H54 (cell line): ENCODE measurements around the gene TRMT10C.
"Not testable (repeated sequence)": the region's sequence is repeated elsewhere in the genome, so short reads cannot be mapped to it uniquely, and the experiment has no call there.

Experiments used
- DNase-seq: peaks from one replicate; pipeline ENCODE4 v3.0.0; 2011; ENCODE audit warnings: low spot score, mixed read lengths; ENCODE audit not compliant: insufficient read length
- FAIRE-seq: peaks from 3 replicates; lab custom pipeline; 2011; peaks lifted over from hg19 to GRCh38; lab: Jason Lieb, UNC
- POLR2A ChIP-seq: IDR thresholded peaks from 2 replicates; pipeline ENCODE4 v1.6.1; 2011; ENCODE audit warnings: low read depth, mild to moderate bottlenecking, low read length

TRMT10C gene

DNA sequence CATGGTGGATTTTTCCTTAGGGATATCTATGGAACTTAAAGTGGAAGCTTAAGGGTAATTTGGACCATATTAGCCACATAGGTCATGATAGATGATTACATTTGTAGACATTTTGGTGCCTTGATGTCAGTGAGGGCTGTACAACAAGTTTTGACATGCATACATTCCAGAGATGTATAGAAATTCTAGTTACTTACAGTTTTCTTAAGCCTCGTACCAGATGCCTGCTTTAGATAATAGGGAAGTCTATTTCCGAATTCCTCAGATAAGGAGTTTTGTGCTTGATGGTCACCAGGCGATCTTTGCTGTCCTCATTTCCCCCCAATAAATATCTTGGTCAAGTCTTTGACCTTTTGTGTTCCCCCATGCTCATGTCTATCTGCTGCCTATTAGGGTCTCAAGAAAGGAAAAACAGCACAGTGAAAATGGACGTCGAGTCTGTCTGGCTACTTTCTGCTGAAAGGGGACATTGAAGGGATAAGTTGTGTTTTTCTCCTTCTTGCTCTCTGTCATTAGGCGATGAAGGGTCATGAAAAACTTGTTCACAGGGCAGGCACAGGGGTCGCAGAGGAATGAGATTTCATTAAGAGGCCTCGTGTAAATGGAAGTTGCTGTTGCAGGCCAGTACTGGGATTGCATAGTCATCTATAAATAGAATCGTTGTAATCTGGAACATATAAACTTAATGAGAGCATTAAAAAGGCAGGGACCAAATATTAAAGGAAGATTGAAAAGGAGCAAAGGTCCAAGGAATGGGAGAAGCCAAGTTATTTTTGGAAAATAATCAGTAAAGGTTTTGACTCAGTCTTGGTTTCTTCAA is 28.7 kb upstream of the TRMT10C start:
- no peak for TF ChIP-seq POLR2A
- no peak for FAIRE-seq
- no peak for DNase-seq

- DNase-seq (no peak), FAIRE-seq (no peak)
- TF ChIP-seq POLR2A: no peak
Observed at GRCh38 chr3:101533603-101533968, 28.1 kb upstream of the TRMT10C start.

DNA sequence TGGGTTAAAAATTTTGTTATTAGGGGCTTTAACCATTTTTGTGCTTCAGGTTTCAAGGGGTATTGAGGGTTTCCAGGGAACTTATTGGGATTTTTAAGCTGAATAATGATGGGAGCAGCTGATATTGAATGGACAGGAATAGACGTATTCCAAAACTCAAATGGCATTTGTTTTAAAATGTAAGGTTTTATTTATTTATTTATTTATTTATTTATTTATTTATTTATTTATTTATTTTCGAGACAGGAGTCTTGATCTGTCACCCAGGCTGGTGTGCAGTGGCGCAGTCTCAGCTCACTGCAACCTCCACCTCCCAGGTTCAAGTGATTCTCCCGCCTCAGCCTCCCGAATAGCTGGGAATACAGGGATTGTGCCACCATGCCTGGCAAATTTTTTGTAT is 26.4 kb upstream of the TRMT10C start:
- no peak for FAIRE-seq
- no peak for TF ChIP-seq POLR2A
- no peak for DNase-seq

GRCh38 chr3:101536266-101536665 is 25.4 kb upstream of the TRMT10C start:
- FAIRE-seq (no peak), DNase-seq (no peak)

GRCh38 chr3:101536955-101537354 is 24.7 kb upstream of the TRMT10C start:
- not testable (repeated sequence) for FAIRE-seq, DNase-seq

More at GRCh38 chr3:101536266-101536665, 25.4 kb upstream of the TRMT10C start:
- TF ChIP-seq POLR2A: no peak

GRCh38 chr3:101542957-101543356 is 18.7 kb upstream of the TRMT10C start:
- DNase-seq (no peak), FAIRE-seq (no peak)
- no peak for TF ChIP-seq POLR2A

- FAIRE-seq (no peak), DNase-seq (no peak)
- no peak for TF ChIP-seq POLR2A
Observed at GRCh38 chr3:101544161-101544850, 17.4 kb upstream of the TRMT10C start.

DNA sequence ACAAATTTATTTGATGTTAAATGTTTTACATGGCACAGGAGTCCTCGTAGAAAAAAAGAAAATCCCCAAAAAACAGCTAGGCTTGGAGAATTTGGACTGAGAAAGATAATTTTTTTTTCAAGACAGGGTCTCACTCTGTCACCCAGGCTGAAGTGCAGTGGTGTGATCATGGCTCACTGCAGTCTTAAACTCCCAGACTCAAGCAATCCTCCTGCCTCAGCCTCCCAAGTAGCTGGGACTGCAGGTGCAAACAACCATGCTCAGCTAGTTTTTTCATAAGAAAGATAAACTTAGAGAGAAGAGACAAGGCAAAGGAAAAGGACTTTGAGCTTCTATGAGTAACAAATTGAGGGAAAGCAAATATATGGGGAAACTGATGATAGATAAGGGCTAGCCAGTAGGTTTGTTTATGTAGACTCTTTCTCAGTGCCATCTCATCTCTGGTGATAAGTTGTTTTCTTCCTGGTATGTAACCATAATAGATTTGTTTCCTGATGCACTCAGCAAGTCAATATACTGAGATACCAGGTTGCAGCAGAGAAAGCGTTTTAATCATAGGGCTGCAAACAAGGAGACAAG is 13.1 kb upstream of the TRMT10C start:
- FAIRE-seq (no peak), DNase-seq (no peak)
- no peak for TF ChIP-seq POLR2A

- TF ChIP-seq POLR2A: no peak
- DNase-seq: no peak
- FAIRE-seq: no peak
Observed at GRCh38 chr3:101549473-101549872, 12.2 kb upstream of the TRMT10C start.

DNA sequence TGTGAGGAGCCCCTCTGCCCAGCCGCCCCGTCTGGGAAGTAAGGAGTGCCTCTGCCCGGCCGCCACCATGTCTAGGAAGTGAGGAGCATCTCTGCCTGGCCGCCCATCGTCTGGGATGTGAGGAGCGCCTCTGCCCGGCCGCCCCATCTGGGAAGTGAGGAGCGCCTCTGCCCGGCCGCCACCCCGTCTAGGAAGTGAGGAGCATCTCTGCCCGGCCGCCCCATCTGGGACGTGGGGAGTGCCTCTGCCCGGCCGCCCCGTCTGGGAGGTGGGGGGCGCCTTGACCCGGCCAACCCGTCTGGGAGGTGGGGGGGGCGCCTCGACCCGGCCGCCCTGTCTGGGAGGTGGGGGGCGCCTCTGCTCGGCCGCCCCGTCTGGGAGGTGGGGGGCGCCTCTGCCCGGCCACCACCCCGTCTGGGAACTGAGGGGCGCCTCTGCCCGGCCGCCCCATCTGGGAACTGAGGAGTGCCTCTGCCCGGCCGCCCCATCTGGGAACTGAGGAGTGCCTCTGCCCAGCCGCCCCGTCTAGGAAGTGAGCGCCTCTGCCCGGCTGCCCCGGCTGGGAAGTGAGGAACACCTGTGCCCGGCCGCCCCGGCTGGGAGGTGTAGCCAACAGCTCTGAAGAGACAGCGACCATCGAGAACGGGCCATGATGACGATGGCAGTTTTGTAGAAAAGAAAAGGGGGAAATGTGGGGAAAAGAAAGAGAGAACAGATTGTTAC is 10.1 kb upstream of the TRMT10C start:
- FAIRE-seq, DNase-seq: not testable (repeated sequence)

DNA sequence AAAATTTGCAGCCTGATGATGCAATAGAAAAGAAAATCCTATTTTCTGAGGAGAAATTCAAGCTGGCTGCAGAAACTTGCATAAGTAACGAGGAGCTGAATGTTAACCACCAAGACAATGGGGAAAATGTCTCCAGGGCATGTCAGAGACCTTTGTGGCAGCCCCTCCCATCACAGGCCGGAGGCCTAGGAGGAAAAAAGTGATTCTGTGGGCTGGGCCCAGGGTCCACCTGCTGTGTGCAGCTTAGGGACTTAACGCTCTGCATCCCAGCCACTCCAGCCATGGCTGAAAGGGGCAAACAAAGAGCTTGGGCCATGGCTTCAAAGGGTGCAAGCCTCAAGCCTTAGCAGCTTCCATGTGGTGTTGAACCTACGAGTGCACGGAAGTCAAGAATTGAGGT is 8.3 kb upstream of the TRMT10C start:
- FAIRE-seq, DNase-seq: not testable (repeated sequence)

DNA sequence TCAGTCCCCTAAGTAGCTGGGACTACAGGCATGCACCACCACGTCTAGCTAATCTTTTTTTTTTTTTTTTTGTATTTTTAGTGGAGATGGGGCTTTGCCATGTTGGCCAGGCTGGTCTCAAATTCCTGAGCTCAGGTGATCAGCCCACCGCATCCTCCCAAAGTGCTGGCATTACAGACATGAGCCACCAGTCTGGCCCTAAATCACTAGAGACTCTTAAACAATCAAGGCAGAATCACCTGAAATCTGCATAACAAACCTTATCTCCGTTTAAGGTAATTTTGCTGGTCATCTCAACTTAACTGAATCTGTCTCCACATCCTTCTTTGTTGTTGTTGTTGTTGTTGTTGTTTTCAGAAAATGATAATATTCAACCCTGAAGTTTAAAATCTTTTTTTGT is 5.6 kb upstream of the TRMT10C start:
- no peak for FAIRE-seq
- DNase-seq: no peak
- no peak for TF ChIP-seq POLR2A

DNA sequence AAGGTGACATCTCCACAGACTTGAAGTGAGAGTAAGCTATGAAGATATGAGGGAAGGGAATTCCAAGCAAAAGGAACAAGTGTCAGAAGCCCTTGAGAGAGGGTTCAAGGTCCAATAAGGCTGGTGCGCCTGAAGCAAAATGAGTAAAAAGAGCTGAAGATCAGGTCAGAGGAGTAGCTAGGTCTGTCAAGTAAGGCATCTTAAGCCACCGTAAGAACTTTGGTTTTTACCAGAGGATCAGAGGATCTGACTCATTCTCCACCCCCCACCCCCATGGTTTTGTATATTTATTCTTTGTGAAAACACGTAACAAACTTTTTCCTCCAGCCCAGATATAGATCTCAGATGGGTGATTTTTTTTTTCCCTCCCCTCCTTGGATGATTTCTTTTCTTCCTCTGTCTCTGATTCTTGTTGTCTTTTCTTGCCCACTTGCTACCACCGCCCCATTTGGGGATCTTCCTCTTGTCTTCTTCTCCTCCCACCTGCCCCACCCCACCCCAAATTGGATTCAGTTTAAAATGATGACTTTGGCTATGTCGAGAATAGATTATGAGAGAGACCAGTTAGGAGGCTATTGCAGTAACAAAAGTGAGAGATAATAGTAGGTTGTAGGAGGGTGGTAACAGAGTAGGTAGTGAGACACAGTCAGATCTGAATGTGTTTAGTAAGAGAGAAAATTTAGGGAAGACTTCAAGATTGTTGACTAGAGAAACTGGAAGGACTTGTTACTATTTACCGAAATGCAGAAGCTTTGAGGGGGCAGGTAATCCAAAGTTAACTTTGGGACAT is 6.1 kb downstream of the TRMT10C start:
- no peak for TF ChIP-seq POLR2A
- no peak for FAIRE-seq
- DNase-seq: no peak
